Neuronal stem cell (in vitro differentiated cells): ENCODE results near the gene PRMT2.

Experiments
- DNase-seq: peaks from one replicate; pipeline ENCODE4 v3.0.0-alpha.2; 2013; ENCODE audit warnings: low spot score
- H2AFZ ChIP-seq: one replicate; pipeline ENCODE4 v1.6.1; 2013; ENCODE audit warnings: mild to moderate bottlenecking, low read length, inconsistent platforms
- H2AK5ac ChIP-seq: 2 replicates; pipeline ENCODE4 v1.6.1; 2013; ENCODE audit warnings: low read depth, mild to moderate bottlenecking, inconsistent platforms, low read length, moderate library complexity, mixed read lengths
- H2BK120ac ChIP-seq: 2 replicates; pipeline ENCODE4 v1.6.1; 2013; ENCODE audit warnings: low read depth, mild to moderate bottlenecking, inconsistent platforms, low read length, moderate library complexity, mixed read lengths
- H2BK12ac ChIP-seq: one replicate; pipeline ENCODE4 v1.6.1; 2013; ENCODE audit warnings: low read length, inconsistent platforms
- H2BK15ac ChIP-seq: 2 replicates; pipeline ENCODE4 v1.6.1; 2013; ENCODE audit warnings: mild to moderate bottlenecking, low read length, inconsistent platforms, mixed read lengths
- H2BK5ac ChIP-seq: one replicate; pipeline ENCODE4 v1.6.1; 2013; ENCODE audit warnings: inconsistent platforms, mild to moderate bottlenecking, low read length, moderate library complexity
- H3K14ac ChIP-seq: one replicate; pipeline ENCODE4 v1.6.1; 2013; ENCODE audit warnings: low read length, inconsistent platforms
- H3K18ac ChIP-seq: 2 replicates; pipeline ENCODE4 v1.6.1; 2013; ENCODE audit warnings: low read length, inconsistent platforms
- H3K23ac ChIP-seq: 2 replicates; pipeline ENCODE4 v1.6.1; 2013; ENCODE audit warnings: low read depth, mild to moderate bottlenecking, mixed read lengths, low read length, inconsistent platforms; ENCODE audit not compliant: poor library complexity
- H3K27ac ChIP-seq: replicated peaks from 3 replicates; pipeline ENCODE4 v1.5.1; 2013; ENCODE audit warnings: low read length, inconsistent platforms
- H3K27me3 ChIP-seq, 3 experiments: 2 replicates each; pipeline ENCODE4 v1.6.1; 2013; ENCODE audit warnings: low read length in 3 of 3, mild to moderate bottlenecking in 2 of 3, inconsistent platforms in 1 of 3, low read depth in 1 of 3, mixed read lengths in 1 of 3, moderate library complexity in 1 of 3; ENCODE audit not compliant: control insufficient read depth in 3 of 3, insufficient read depth in 3 of 3
- H3K36me3 ChIP-seq, 2 donors: replicated peaks in 1 of 2; 2 replicates each; pipeline ENCODE4 v1.6.1; 2013; ENCODE audit warnings: low read length in 2 of 2; ENCODE audit not compliant: control insufficient read depth in 2 of 2, insufficient read depth in 2 of 2
- H3K4ac ChIP-seq: 2 replicates; pipeline ENCODE4 v1.6.1; 2013; ENCODE audit warnings: inconsistent platforms, mild to moderate bottlenecking, low read length, moderate library complexity
- H3K4me1 ChIP-seq, 2 donors: 1 replicate in 1 of 2; 2 replicates in 1 of 2; pipeline ENCODE4 v1.6.1; 2013; ENCODE audit warnings: low read length in 2 of 2, low read depth in 1 of 2; ENCODE audit not compliant: control insufficient read depth in 2 of 2, insufficient read depth in 1 of 2
- H3K4me2 ChIP-seq: one replicate; pipeline ENCODE4 v1.6.1; 2013; ENCODE audit warnings: mild to moderate bottlenecking, low read length, inconsistent platforms; ENCODE audit not compliant: insufficient read depth, poor library complexity, severe bottlenecking
- H3K4me3 ChIP-seq, 2 donors: 2 replicates each; pipeline ENCODE4 v1.5.1; 2013; ENCODE audit warnings: low read length in 2 of 2, mild to moderate bottlenecking in 2 of 2, inconsistent platforms in 1 of 2, moderate library complexity in 1 of 2
- H3K79me1 ChIP-seq: one replicate; pipeline ENCODE4 v1.6.1; 2013; ENCODE audit warnings: low read depth, mild to moderate bottlenecking, inconsistent platforms, low read length, moderate library complexity
- H3K9ac ChIP-seq: one replicate; pipeline ENCODE4 v1.6.1; 2013; ENCODE audit warnings: mild to moderate bottlenecking, low read depth, low read length, inconsistent platforms; ENCODE audit not compliant: poor library complexity
- H3K9me3 ChIP-seq, 2 donors: replicated peaks in 1 of 2; 2 replicates each; pipeline versions ENCODE3 to v1.6.1; 2013; ENCODE audit warnings: low read length in 2 of 2, mild to moderate bottlenecking in 2 of 2, inconsistent platforms in 1 of 2, low read depth in 1 of 2, mixed read lengths in 1 of 2, moderate library complexity in 1 of 2; ENCODE audit not compliant: control insufficient read depth in 2 of 2, insufficient read depth in 1 of 2
- H4K8ac ChIP-seq: one replicate; pipeline ENCODE4 v1.6.1; 2013; ENCODE audit warnings: low read depth, mild to moderate bottlenecking, inconsistent platforms, low read length, moderate library complexity
- H4K91ac ChIP-seq: one replicate; pipeline ENCODE4 v1.6.1; 2013; ENCODE audit warnings: low read length, low read depth, mild to moderate bottlenecking, inconsistent platforms; ENCODE audit not compliant: poor library complexity
- WGBS, 2 donors: extraction: QIAGEN DNeasy Blood & Tissue Kit; methylation state at CpG; one replicate each; pipeline ENCODE4 v1.1.7; 2013; ENCODE audit warnings: missing lambda C conversion rate in 2 of 2, mixed read lengths in 1 of 2; ENCODE audit not compliant: insufficient read length in 2 of 2, insufficient replicate concordance in 1 of 2; ENCODE audit errors: extremely low coverage in 2 of 2; 5-methylcytosine and 5-hydroxymethylcytosine counted together

PRMT2 gene

GRCh38 chr21:46655230-46655629, 19.8 kb downstream of the PRMT2 start:
- Histone ChIP-seq H3K4me3 (no peak overlapping the region), H3K14ac (no peak overlapping the region), H3K36me3 (peaks cover 41 to 100% of the 10 kb centered on the region in 2 donors), H2BK12ac (no peak overlapping the region), H3K9me3 (peaks cover 12 to 53% of the 10 kb centered on the region in 2 donors), H2BK120ac (no peak overlapping the region), H2BK5ac (no peak overlapping the region), H4K91ac (no peak overlapping the region), H3K27ac (no peak overlapping the region), H3K79me1 (no peaks in the 10 kb centered on the region), H4K8ac (no peak overlapping the region), H3K4me2 (no peak overlapping the region), H3K18ac (no peak overlapping the region), H3K4ac (no peak overlapping the region), H2AK5ac (no peak overlapping the region), H3K23ac (no peak overlapping the region), H3K9ac (no peak overlapping the region), H3K4me1 (no peaks in the 10 kb centered on the region), H2AFZ (no peak overlapping the region), H2BK15ac (no peak overlapping the region), H3K27me3 (no peaks in the 10 kb centered on the region)
- DNase-seq, result no peak

- Histone ChIP-seq H3K4ac (no peak overlapping the region), H4K91ac (no peak overlapping the region), H3K4me1 (peaks cover 0 to 3% of the 10 kb centered on the region in 2 donors), H3K27me3 (no peaks in the 10 kb centered on the region), H3K79me1 (no peaks in the 10 kb centered on the region), H3K4me2 (no peak overlapping the region), H2BK5ac (no peak overlapping the region), H3K23ac (no peak overlapping the region), H3K9ac (no peak overlapping the region), H2BK15ac (no peak overlapping the region), H4K8ac (no peak overlapping the region), H2AFZ (no peak overlapping the region), H3K9me3 (peaks cover 12 to 53% of the 10 kb centered on the region in 2 donors), H2BK120ac (no peak overlapping the region), H2AK5ac (no peak overlapping the region), H3K14ac (no peak overlapping the region), H3K36me3 (peaks cover 29 to 94% of the 10 kb centered on the region in 2 donors), H3K27ac (no peak overlapping the region), H3K4me3 (no peak overlapping the region), H2BK12ac (no peak overlapping the region), H3K18ac (no peak overlapping the region)
- DNase-seq, result no peak
- no CpG with 5 or more reads among the region's 1 CpG for WGBS, 2 donors
These were observed 21.3 kb downstream of the PRMT2 start for GRCh38 chr21:46656820-46657219.

GRCh38 chr21:46660505-46660904, 25.0 kb downstream of the PRMT2 start:
- no peak overlapping the region for H4K91ac ChIP-seq
- peaks cover 19 to 91% of the 10 kb centered on the region in 2 donors for H3K36me3 ChIP-seq
- H3K4me3 ChIP-seq, result no peak overlapping the region
- H3K27ac ChIP-seq, result no peak overlapping the region
- no peak overlapping the region for H3K9ac ChIP-seq
- no peak overlapping the region for H3K4ac ChIP-seq
- no peaks in the 10 kb centered on the region for H3K79me1 ChIP-seq
- no peak overlapping the region for H3K4me2 ChIP-seq
- H3K9me3 ChIP-seq, result peaks cover 8 to 27% of the 10 kb centered on the region in 2 donors
- H2BK5ac ChIP-seq, result no peak overlapping the region
- WGBS, 2 donors, result no CpG with 5 or more reads among the region's 8 CpGs
- H2AFZ ChIP-seq, result no peak overlapping the region
- DNase-seq, result no peak
- H3K4me1 ChIP-seq, result peaks cover 0 to 3% of the 10 kb centered on the region in 2 donors
- H3K27me3 ChIP-seq, result no peaks in the 10 kb centered on the region
- H2BK120ac ChIP-seq, result no peak overlapping the region
- H3K23ac ChIP-seq, result no peak overlapping the region
- no peak overlapping the region for H2AK5ac ChIP-seq
- H3K18ac ChIP-seq, result no peak overlapping the region
- H2BK12ac ChIP-seq, result no peak overlapping the region
- no peak overlapping the region for H2BK15ac ChIP-seq
- H3K14ac ChIP-seq, result no peak overlapping the region
- no peak overlapping the region for H4K8ac ChIP-seq

GRCh38 chr21:46661211-46661625, 25.7 kb downstream of the PRMT2 start:
- Histone ChIP-seq H3K27ac (peak overlapping the region; percentile 55), H3K79me1 (no peaks in the 10 kb centered on the region), H2BK120ac (no peak overlapping the region), H4K91ac (no peak overlapping the region), H3K18ac (peak overlapping the region; percentile 94), H2BK15ac (no peak overlapping the region), H3K9ac (no peak overlapping the region), H2AFZ (no peak overlapping the region), H3K4ac (peak overlapping the region; percentile 60), H3K9me3 (peaks cover 6 to 25% of the 10 kb centered on the region in 2 donors), H2BK5ac (no peak overlapping the region), H3K4me3 (peak overlapping the region in 1 of 2 donors; percentile 61), H4K8ac (no peak overlapping the region), H3K4me1 (peaks cover 0 to 3% of the 10 kb centered on the region in 2 donors), H3K14ac (no peak overlapping the region), H3K36me3 (peaks cover 17 to 90% of the 10 kb centered on the region in 2 donors), H3K23ac (no peak overlapping the region), H3K4me2 (peak overlapping the region; percentile 47), H2AK5ac (peak overlapping the region; percentile 77), H2BK12ac (no peak overlapping the region), H3K27me3 (no peaks in the 10 kb centered on the region)
- WGBS, 2 donors, result no CpG with 5 or more reads among the region's 29 CpGs
- DNase-seq, result peak; percentile 74
